Heart right ventricle (tissue), 16 donors: ENCODE results near the gene HTR1B. TPM values are rescaled to one million over a fixed set of nuclear protein-coding genes. Genes with fewer than 3 reads are reported as not detected.

Experiments
- ATAC-seq, 8 donors: fragments of 200-7000 bp; cut with Tn5 transposase; one replicate each; pipeline ENCODE4 v1.9.1; 2020; ENCODE audit warnings: mild to moderate bottlenecking in 8 of 8, moderate library complexity in 8 of 8, moderate number of reproducible peaks in 1 of 8
- DNase-seq, 2 donors: peaks; one replicate each; pipeline ENCODE4 v3.0.0-alpha.2; 2020
- H3K27ac ChIP-seq, 10 donors: fragments of 200-600 bp; sonication (generic) in 2 of 10; one replicate each; pipeline versions ENCODE4 v1.5.0 to v1.8.0; 2020 to 2022; ENCODE audit warnings: mild to moderate bottlenecking in 3 of 10
- H3K27me3 ChIP-seq, 7 donors: fragments of 200-600 bp; one replicate each; pipeline ENCODE4 v1.8.0; 2021 to 2022; ENCODE audit warnings: mild to moderate bottlenecking in 2 of 7
- H3K36me3 ChIP-seq, 9 donors: fragments of 200-600 bp; sonication (generic) in 1 of 9; one replicate each; pipeline versions ENCODE4 v1.5.0 to v1.8.0; 2020 to 2022; ENCODE audit warnings: mild to moderate bottlenecking in 2 of 9
- H3K4me1 ChIP-seq, 9 donors: fragments of 200-600 bp; sonication (generic) in 1 of 9; one replicate each; pipeline versions ENCODE4 v1.5.0 to v1.8.0; 2020 to 2022; ENCODE audit warnings: mild to moderate bottlenecking in 4 of 9
- H3K4me3 ChIP-seq, 10 donors: fragments of 200-600 bp; sonication (generic) in 2 of 10; one replicate each; pipeline versions ENCODE4 v1.5.0 to v1.8.0; 2020 to 2022; ENCODE audit warnings: mild to moderate bottlenecking in 7 of 10, moderate library complexity in 2 of 10
- H3K9me3 ChIP-seq, 11 donors: fragments of 200-600 bp in 10 of 11; sonication (generic) in 2 of 11; one replicate each; pipeline versions ENCODE4 v1.5.0 to v1.8.0; 2013 to 2022; ENCODE audit warnings: mild to moderate bottlenecking in 2 of 11, control low read depth in 1 of 11, moderate library complexity in 1 of 11
- WGBS, 2 donors: extraction: QIAGEN DNeasy Blood & Tissue Kit; methylation state at CpG; one replicate each; pipeline ENCODE4 v1.1.7; 2013; ENCODE audit warnings: inconsistent platforms in 1 of 2; 5-methylcytosine and 5-hydroxymethylcytosine counted together
- intact Hi-C, 10 donors: fragments of 100-400 bp; cut with DNase I; formaldehyde crosslinking; loops; one replicate each; pipeline versions ENCODE4 v1.11.1 to v1.14.2; 2022
- polyA plus RNA-seq, 2 donors: library from polyadenylated mRNA; stranded (reverse); fragments of 200-250 nt; gene quantifications; one replicate each; pipeline ENCODE4 v1.2.3, GENCODE V29; 2013
- total RNA-seq, 10 donors: library from RNA; stranded (reverse); fragmentation: NEBNext Ultra II Directional in 3 of 10; extraction: Animal tissue kit (Norgen Biotek cat#: 25700) in 3 of 10; gene quantifications; one replicate each; pipeline versions ENCODE4 v1.2.1 to v1.2.4, GENCODE V29; 2021 to 2023
- TF ChIP-seq, protein P1 (sequence below), 9 donors: fragments of 200-600 bp; sonication (generic) in 2 of 9; IDR thresholded peaks; one replicate each; pipeline versions ENCODE4 v1.5.0 to v1.8.0; 2021 to 2022; ENCODE audit warnings: antibody characterized with exemption in 9 of 9, mild to moderate bottlenecking in 5 of 9, moderate library complexity in 1 of 9
- donor health status: Arrhythmogenic right ventricular cardiomyopathy.
- donor health status: ischemic (EF 13 %, LVEDD 7.1; RV severe dilation, severe dysfunction).
- donor health status: healthy with polysubstance abuse.
- donor health status: DM: no; HTN: yes; CAD: no.
- donor health status: DM: no; HTN: no; CAD: no.
- donor health status: ischemic (EF 25% LVEDD 6.9; RV normal size, moderate dysfunction).
- donor health status: ischemic (EF 25% LVEDD 5.7; RV mildly dilated, moderate dysfunction).
- donor health status: healthy.
- donor health status: DM: yes; HTN: yes; CAD: no.
- donor health status: Ischemic cardiomyopathy.
- donor health status: ischemic (EF 35%, LVEDD 5.7; RV mildly dilated, moderate dysfunction).
- donor health status: nonischemic (EF 11% LVEDD 7.7; RV severe dilation, severe dysfunction).
- donor health status: DM: yes; HTN: yes; CAD: no.
- donor health status: PGD.
- donor health status: ischemic (EF 29% LVEDD 5.4; RV normal size, mild dysfunction).
- donor health status: nonischemic (EF 23%, LVEDD 6.1; RV moderate dilation, normal function).

Gene HTR1B
- total and polyA plus RNA-seq, 12 donors: 0.12 to 0.13 TPM; not detected in 10

DNA sequence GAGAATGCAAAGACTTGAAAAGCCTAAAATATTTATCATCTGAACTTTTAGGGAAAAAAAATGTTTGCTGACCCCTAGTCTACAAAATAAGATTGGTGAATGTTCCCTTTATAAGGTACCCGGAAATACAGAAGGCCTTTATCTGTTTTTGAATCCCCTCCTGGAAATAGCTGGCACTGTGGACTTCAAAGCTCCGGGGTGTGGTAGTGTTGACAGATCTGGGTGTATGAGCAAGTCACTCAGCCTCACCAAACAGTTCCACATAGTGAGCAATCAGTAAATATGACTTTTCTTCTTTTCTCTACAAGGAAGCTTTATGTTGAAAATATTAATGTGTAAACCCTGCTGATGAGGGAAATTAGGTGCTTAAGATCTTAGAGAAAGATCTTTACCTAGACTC lies 29.2 kb upstream of the HTR1B start:
- 17 to 42% methylated on average over 2 of the region's 2 CpGs for WGBS, 2 donors
- H3K27me3 ChIP-seq: no peaks in the 10 kb centered on the region
- no peak overlapping the region for H3K4me3 ChIP-seq
- no peaks in the 10 kb centered on the region for H3K36me3 ChIP-seq
- H3K27ac ChIP-seq: no peak overlapping the region
- H3K9me3 ChIP-seq: no peaks in the 10 kb centered on the region
- no peaks in the 10 kb centered on the region for H3K4me1 ChIP-seq
- TF ChIP-seq, protein P1, sequence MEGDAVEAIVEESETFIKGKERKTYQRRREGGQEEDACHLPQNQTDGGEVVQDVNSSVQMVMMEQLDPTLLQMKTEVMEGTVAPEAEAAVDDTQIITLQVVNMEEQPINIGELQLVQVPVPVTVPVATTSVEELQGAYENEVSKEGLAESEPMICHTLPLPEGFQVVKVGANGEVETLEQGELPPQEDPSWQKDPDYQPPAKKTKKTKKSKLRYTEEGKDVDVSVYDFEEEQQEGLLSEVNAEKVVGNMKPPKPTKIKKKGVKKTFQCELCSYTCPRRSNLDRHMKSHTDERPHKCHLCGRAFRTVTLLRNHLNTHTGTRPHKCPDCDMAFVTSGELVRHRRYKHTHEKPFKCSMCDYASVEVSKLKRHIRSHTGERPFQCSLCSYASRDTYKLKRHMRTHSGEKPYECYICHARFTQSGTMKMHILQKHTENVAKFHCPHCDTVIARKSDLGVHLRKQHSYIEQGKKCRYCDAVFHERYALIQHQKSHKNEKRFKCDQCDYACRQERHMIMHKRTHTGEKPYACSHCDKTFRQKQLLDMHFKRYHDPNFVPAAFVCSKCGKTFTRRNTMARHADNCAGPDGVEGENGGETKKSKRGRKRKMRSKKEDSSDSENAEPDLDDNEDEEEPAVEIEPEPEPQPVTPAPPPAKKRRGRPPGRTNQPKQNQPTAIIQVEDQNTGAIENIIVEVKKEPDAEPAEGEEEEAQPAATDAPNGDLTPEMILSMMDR (IDR thresholded peaks at IDR 0.05): no peak
- no peak for ATAC-seq
- DNase-seq: no peak
- intact Hi-C loops: no loop called here

- intact Hi-C loops: no loop called here
- Histone ChIP-seq H3K4me1 (no peaks in the 10 kb centered on the region), H3K36me3 (no peaks in the 10 kb centered on the region), H3K27ac (no peak overlapping the region), H3K27me3 (no peaks in the 10 kb centered on the region), H3K4me3 (no peak overlapping the region), H3K9me3 (no peaks in the 10 kb centered on the region)
- TF ChIP-seq, protein P1 (IDR thresholded peaks at IDR 0.05): no peak
- DNase-seq (no peak), ATAC-seq (no peak)
- 87 to 95% methylated on average over 1 of the region's 1 CpG for WGBS, 2 donors
These were observed 24.6 kb upstream of the HTR1B start for GRCh38 chr6:77487808-77488425.

DNA sequence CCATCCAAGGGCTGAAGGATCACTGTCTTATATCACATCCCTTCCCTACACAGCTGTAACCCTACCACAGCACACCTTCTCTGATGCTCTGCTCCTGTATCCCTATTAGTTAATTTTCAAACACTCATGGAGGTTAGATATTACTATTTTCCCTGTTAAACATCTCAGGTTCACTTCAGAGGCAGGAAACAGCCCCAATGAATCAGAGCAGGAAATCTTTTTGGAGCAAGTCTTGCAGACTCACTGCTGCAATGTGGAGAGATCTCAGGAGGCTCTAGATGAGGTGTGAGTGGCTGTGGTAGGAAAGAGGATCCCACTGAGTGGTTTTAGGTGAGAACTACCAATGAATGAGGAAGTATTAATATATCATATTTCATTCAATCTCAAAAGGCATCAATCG lies 19.7 kb upstream of the HTR1B start:
- ATAC-seq (no peak), DNase-seq (no peak)
- 90% methylated on average over 1 of the region's 1 CpG for WGBS, 2 donors
- Histone ChIP-seq H3K4me1 (no peaks in the 10 kb centered on the region), H3K27ac (no peak overlapping the region), H3K9me3 (no peaks in the 10 kb centered on the region), H3K36me3 (no peaks in the 10 kb centered on the region), H3K4me3 (no peak overlapping the region), H3K27me3 (no peaks in the 10 kb centered on the region)
- TF ChIP-seq, protein P1 (IDR thresholded peaks at IDR 0.05): no peak
- intact Hi-C loops: no loop called here

DNA sequence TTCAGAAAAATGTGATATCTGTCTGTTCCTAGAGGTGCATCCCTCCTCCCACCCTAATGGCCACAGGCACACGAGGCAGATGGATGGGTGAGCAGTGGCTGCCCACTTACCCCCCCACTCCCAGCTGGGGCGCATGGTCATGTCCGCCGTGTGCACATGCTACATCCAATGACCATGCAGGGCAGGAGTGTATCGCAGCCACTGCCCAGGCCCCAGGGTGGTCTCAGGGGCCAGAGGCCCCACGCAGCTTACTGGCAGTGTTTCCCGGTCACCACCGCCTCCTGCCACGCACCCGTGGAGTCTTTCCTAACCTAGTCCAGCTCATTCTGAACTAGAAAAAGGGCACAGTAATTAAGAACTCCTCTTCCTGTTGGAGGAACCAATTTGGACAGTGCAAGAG lies 11.7 kb upstream of the HTR1B start:
- no peak for ATAC-seq
- Histone ChIP-seq H3K27ac (no peak overlapping the region), H3K4me1 (no peaks in the 10 kb centered on the region), H3K36me3 (no peaks in the 10 kb centered on the region), H3K9me3 (peaks cover 0 to 14% (median 0%) of the 10 kb centered on the region in 11 donors), H3K4me3 (no peak overlapping the region), H3K27me3 (no peaks in the 10 kb centered on the region)
- WGBS, 2 donors: 90 to 93% methylated on average over 10 of the region's 10 CpGs
- TF ChIP-seq, protein P1 (IDR thresholded peaks at IDR 0.05): no peak
- intact Hi-C loops: no loop called here
- DNase-seq: no peak
